Measurements from ENCODE around the gene ARL6IP5. TPM values are rescaled to one million over a fixed set of nuclear protein-coding genes. Genes with fewer than 3 reads are reported as not detected.

ARL6IP5 gene
- total and polyA plus RNA-seq, 2 of the 13 experiments (the other 11 are each of a cell fraction or from before 2014, with no cell fraction given), result 23.7 to 29.6 TPM

DNA sequence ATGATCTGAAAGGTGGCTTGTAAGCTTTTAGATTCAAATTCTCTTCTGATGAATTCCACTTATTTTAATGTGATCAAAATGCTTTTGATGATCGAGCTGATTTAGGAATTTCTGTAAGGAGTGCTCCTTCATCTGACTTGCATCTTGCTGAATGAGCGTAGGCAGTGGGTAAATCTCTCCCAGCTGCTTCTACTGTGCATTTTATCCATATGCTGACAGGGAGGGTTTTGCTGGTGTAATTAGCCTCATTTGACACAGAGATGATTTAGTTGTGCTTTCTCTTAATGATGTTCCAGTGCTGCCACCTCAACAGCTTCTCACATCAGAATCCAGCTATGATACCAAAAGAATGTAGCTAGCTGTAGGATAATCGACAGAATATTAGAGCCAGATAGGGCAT, 41.5 kb downstream of the ARL6IP5 start:
- Histone ChIP-seq H3K27me3 (ENCODE audit: control insufficient read depth in 1 of 2, insufficient read depth in 2 of 2, low read length in 2 of 2) (no peaks in the 10 kb centered on the region), H3K9me3 (ENCODE audit: low read length) (no peaks in the 10 kb centered on the region), H2AFZ (ENCODE audit: low read length) (no peak overlapping the region), H3K36me3 (replicated peaks in 1 of 2; ENCODE audit: control insufficient read depth in 1 of 2, insufficient read depth in 2 of 2, low read length in 2 of 2) (no peaks in the 10 kb centered on the region), H4K20me1 (ENCODE audit: insufficient read depth, low read length) (no peaks in the 10 kb centered on the region), H3K9ac (ENCODE audit: insufficient read depth, low read depth, low read length) (no peak overlapping the region), H3K79me2 (ENCODE audit: insufficient read depth, low read length) (no peaks in the 10 kb centered on the region), H3K4me2 (ENCODE audit: low read depth, low read length) (no peak overlapping the region), H3K27ac (ENCODE audit: extremely low read length, insufficient read depth, low read length) (no peak overlapping the region), H3K4me3 (replicated peaks in 1 of 3; ENCODE audit: insufficient read depth in 1 of 3, low read depth in 2 of 3, low read length in 3 of 3) (no peak overlapping the region), H3K4me1 (ENCODE audit: insufficient read depth, low read length) (no peaks in the 10 kb centered on the region)
- intact Hi-C loops (cut with micrococcal nuclease; ENCODE audit: unreplicated experiment), result no loop called here
- POLR2A ChIA-PET, result no interaction called here
- no peak for TF ChIP-seq NFE2 (CRISPR knock-in tag; IDR thresholded peaks at IDR 0.05)
- TF ChIP-seq, protein P1, sequence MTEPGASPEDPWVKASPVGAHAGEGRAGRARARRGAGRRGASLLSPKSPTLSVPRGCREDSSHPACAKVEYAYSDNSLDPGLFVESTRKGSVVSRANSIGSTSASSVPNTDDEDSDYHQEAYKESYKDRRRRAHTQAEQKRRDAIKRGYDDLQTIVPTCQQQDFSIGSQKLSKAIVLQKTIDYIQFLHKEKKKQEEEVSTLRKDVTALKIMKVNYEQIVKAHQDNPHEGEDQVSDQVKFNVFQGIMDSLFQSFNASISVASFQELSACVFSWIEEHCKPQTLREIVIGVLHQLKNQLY (CRISPR knock-in tag; IDR thresholded peaks at IDR 0.05), result no peak
- FAIRE-seq, result no peak
- no peak for DNase-seq (ENCODE audit: low spot score)
- BruUV-seq (replicated peaks), result no TSS peak
- CTCF ChIA-PET (ENCODE audit: low intra/inter-chr PET ratio, low total read pairs), result no interaction called here
- in situ Hi-C loops (cut with HindIII; ENCODE audit: extremely low pct_ligation_motif_present, low pct_unique_long_range_greater_than_20kb), result no loop called here
- ATAC-seq, result no peak
- 17% methylated on average over 3 of the region's 3 CpGs for WGBS (ENCODE audit: low lambda C conversion rate)

DNA sequence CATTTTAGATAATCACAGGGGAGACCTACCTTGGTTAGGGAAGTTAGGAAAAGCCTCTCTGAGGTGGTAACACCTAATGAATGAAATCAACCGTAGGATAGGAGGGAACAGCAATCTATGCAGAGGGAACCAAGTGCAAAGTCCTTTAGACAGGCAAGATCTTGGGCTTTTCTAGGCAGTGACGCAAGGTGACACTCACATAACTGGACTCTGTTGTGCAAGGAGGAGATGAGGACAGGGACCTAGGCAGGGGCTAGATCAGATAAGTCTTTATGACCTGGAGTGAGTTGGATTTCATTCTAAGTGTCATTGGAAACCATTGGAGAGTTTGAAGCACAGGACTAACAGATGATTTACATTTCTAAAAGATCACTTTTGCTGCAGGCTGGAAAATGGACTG, 42.3 kb downstream of the ARL6IP5 start:
- H3K36me3 ChIP-seq (replicated peaks in 1 of 2; ENCODE audit: control insufficient read depth in 1 of 2, insufficient read depth in 2 of 2, low read length in 2 of 2), result no peaks in the 10 kb centered on the region
- ATAC-seq (no peak), FAIRE-seq (no peak), DNase-seq (ENCODE audit: low spot score) (no peak)
- no TSS peak for BruUV-seq (replicated peaks)
- H3K27ac ChIP-seq (ENCODE audit: extremely low read length, insufficient read depth, low read length), result no peak overlapping the region
- in situ Hi-C loops (cut with HindIII; ENCODE audit: extremely low pct_ligation_motif_present, low pct_unique_long_range_greater_than_20kb), result no loop called here
- no peaks in the 10 kb centered on the region; a peak in 1 of 5 replicates for H3K27me3 ChIP-seq (ENCODE audit: control insufficient read depth in 1 of 2, insufficient read depth in 2 of 2, low read length in 2 of 2)
- no peak overlapping the region for H2AFZ ChIP-seq (ENCODE audit: low read length)
- H3K4me1 ChIP-seq (ENCODE audit: insufficient read depth, low read length), result no peaks in the 10 kb centered on the region
- TF ChIP-seq CEBPB (IDR thresholded peaks at IDR 0.05; ENCODE audit: borderline replicate concordance, low read depth, low read length) (peak; percentile 60; the same call in 1 of the 2 replicates), KLF13 (CRISPR knock-in tag; IDR thresholded peaks at IDR 0.05) (no peak), HNF4A (CRISPR knock-in tag; IDR thresholded peaks at IDR 0.05) (0 out of 2 replicates have a peak, but pooled peaks have one; percentile 15)
- H3K4me2 ChIP-seq (ENCODE audit: low read depth, low read length), result no peak overlapping the region
- 0% methylated on average over 2 of the region's 2 CpGs for WGBS (ENCODE audit: low lambda C conversion rate)
- no peak overlapping the region for H3K4me3 ChIP-seq (replicated peaks in 1 of 3; ENCODE audit: insufficient read depth in 1 of 3, low read depth in 2 of 3, low read length in 3 of 3)
- POLR2A ChIA-PET, result no interaction called here
- no peak overlapping the region for H3K9ac ChIP-seq (ENCODE audit: insufficient read depth, low read depth, low read length)
- intact Hi-C loops (cut with micrococcal nuclease; ENCODE audit: unreplicated experiment), result no loop called here
- H3K9me3 ChIP-seq (ENCODE audit: low read length), result no peaks in the 10 kb centered on the region
- CTCF ChIA-PET (ENCODE audit: low intra/inter-chr PET ratio, low total read pairs), result no interaction called here
- H3K79me2 ChIP-seq (ENCODE audit: insufficient read depth, low read length), result no peaks in the 10 kb centered on the region
- no peaks in the 10 kb centered on the region for H4K20me1 ChIP-seq (ENCODE audit: insufficient read depth, low read length)

Measured in HepG2 (cell line).